K562 (cell line): ENCODE data around the gene SDCCAG8.

Experiments used
- CREB1 ChIP-seq, 2 experiments: sonication (generic) in 1 of 2; formaldehyde crosslinking in 1 of 2; IDR thresholded peaks; 2 replicates each; pipeline versions ENCODE4 v1.6.1 to v1.8.0; 2012 to 2022; ENCODE audit warnings: inconsistent platforms in 1 of 2, mild to moderate bottlenecking in 1 of 2, missing genetic modification reagents in 1 of 2, moderate library complexity in 1 of 2
- CREB3L1 ChIP-seq: fragments of 450-650 bp; IDR thresholded peaks from 2 replicates; pipeline ENCODE4 v1.6.1; 2014; ENCODE audit warnings: low read depth, mild to moderate bottlenecking, moderate library complexity, borderline replicate concordance
- DPF2 ChIP-seq: fragments of 450-650 bp; IDR thresholded peaks from 2 replicates; pipeline ENCODE4 v1.6.1; 2016
- GABPB1 ChIP-seq: sonication (generic); formaldehyde crosslinking; IDR thresholded peaks from 2 replicates; pipeline ENCODE4 v1.8.0; 2022; ENCODE audit warnings: mild to moderate bottlenecking, missing genetic modification reagents
- NR2C1 ChIP-seq, 2 experiments: fragments of 450-650 bp; IDR thresholded peaks; 2 replicates each; pipeline ENCODE4 v1.6.1; 2017; ENCODE audit warnings: mild to moderate bottlenecking in 2 of 2, antibody characterized with exemption in 1 of 2, inconsistent platforms in 1 of 2, missing compliant biosample characterization in 1 of 2, missing genetic modification characterization in 1 of 2
- POLR2A ChIP-seq: fragments of 450-650 bp; conservative IDR thresholded peaks from 2 replicates; pipeline ENCODE4 v1.6.1; 2016
- PRDM10 ChIP-seq: fragments of 450-650 bp; IDR thresholded peaks from 2 replicates; pipeline ENCODE4 v1.6.1; 2018; ENCODE audit not compliant: partially characterized antibody
- STAG1 ChIP-seq: sonication (generic); formaldehyde crosslinking; IDR thresholded peaks from 2 replicates; pipeline ENCODE4 v1.5.0; 2020; ENCODE audit warnings: missing genetic modification reagents, borderline replicate concordance
- TCF7 ChIP-seq: sonication (generic); IDR thresholded peaks from 2 replicates; pipeline ENCODE4 v1.6.1; 2016; ENCODE audit warnings: antibody characterized with exemption, borderline replicate concordance

GRCh38 chr1:243413431-243414151 lies 157.8 kb downstream of the SDCCAG8 start:
- TF ChIP-seq DPF2 (no peak), CREB1 (IDR thresholded peaks at IDR 0.05) (no peak), CREB1 (CRISPR knock-in tag; IDR thresholded peaks at IDR 0.05) (no peak), PRDM10 (no peak), STAG1 (CRISPR knock-in tag) (no peak), GABPB1 (no peak), TCF7 (no peak), NR2C1 (IDR thresholded peaks at IDR 0.05) (no peak), NR2C1 (tag; IDR thresholded peaks at IDR 0.05) (no peak), CREB3L1 (no peak), POLR2A (no peak)
